HG02623 (cell line): ENCODE data around the gene MVB12B.

Experiments used
- ATAC-seq: cut with Tn5 transposase; IDR thresholded peaks from one replicate; pipeline ENCODE4 v1.9.1; 2021; ENCODE audit warnings: moderate library complexity; ENCODE audit not compliant: unreplicated experiment

Gene MVB12B

GRCh38 chr9:126380447-126380846 is 53.8 kb downstream of the MVB12B start:
- ATAC-seq: no peak

GRCh38 chr9:126381195-126381594 is 54.6 kb downstream of the MVB12B start:
- ATAC-seq: no peak

- no peak for ATAC-seq
Observed at GRCh38 chr9:126383406-126384046, 56.9 kb downstream of the MVB12B start.

GRCh38 chr9:126384926-126385325 is 58.3 kb downstream of the MVB12B start:
- ATAC-seq: no peak

- no peak for ATAC-seq
Observed at GRCh38 chr9:126386088-126386487, 59.5 kb downstream of the MVB12B start.

GRCh38 chr9:126386776-126387175 is 60.1 kb downstream of the MVB12B start:
- ATAC-seq: no peak

- no peak for ATAC-seq
Observed at GRCh38 chr9:126388964-126389708, 62.5 kb downstream of the MVB12B start.

- no peak for ATAC-seq
Observed at GRCh38 chr9:126389992-126390391, 63.4 kb downstream of the MVB12B start.

- ATAC-seq: no peak
Observed at GRCh38 chr9:126390923-126391322, 64.3 kb downstream of the MVB12B start.

- ATAC-seq: no peak
Observed at GRCh38 chr9:126391713-126392661, 65.4 kb downstream of the MVB12B start.

GRCh38 chr9:126392662-126393371 is 66.2 kb downstream of the MVB12B start:
- no peak for ATAC-seq

- ATAC-seq: no peak
Observed at GRCh38 chr9:126393876-126394275, 67.2 kb downstream of the MVB12B start.

GRCh38 chr9:126394802-126395201 is 68.2 kb downstream of the MVB12B start:
- no peak for ATAC-seq

GRCh38 chr9:126395439-126396212 is 69.0 kb downstream of the MVB12B start:
- no peak for ATAC-seq

GRCh38 chr9:126397056-126397455 is 70.4 kb downstream of the MVB12B start:
- ATAC-seq: peak; percentile 83

GRCh38 chr9:126398403-126399058 is 71.9 kb downstream of the MVB12B start:
- no peak for ATAC-seq

- ATAC-seq: no peak
Observed at GRCh38 chr9:126399251-126399650, 72.6 kb downstream of the MVB12B start.

- ATAC-seq: no peak
Observed at GRCh38 chr9:126399789-126400188, 73.2 kb downstream of the MVB12B start.

GRCh38 chr9:126400571-126400970 is 73.9 kb downstream of the MVB12B start:
- ATAC-seq: no peak

- no peak for ATAC-seq
Observed at GRCh38 chr9:126401107-126401506, 74.5 kb downstream of the MVB12B start.
